ENCODE results near the gene MED15. TPM values are rescaled to one million over a fixed set of nuclear protein-coding genes. Genes with fewer than 3 reads are reported as not detected.

The MED15 gene
- total and polyA plus RNA-seq, 2 of the 8 experiments (the other 6 are each of a cell fraction or from before 2014, with no cell fraction given): 28.3 to 57.1 TPM

DNA sequence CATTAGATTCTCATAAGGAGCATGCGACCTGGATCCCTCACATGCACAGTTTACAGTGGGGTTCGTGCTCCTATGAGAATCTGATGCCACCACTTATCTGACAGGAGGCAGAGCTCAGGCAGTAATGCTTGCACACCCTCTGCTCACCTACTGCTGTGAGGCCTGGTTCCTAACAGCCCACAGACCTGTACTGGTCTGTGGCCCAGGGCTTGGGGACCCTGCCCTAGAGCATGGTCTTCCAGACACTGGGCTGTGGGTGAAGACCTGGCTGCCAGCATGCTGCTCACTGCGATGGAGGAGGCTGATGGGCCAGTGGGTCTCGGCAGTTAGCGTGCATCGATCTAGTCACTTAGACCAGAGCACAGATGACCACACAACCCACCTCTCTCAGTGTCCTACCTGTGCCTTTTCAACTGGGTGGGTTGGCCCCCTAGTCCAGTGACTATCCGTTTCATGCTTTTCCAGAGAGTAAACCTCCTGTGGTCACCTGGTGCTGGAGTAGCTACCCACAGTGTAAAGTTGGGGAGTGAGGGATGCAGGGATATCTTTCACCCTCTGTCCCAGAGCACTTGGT, 21.1 kb downstream of the MED15 start (continued):
- no peak for TF ChIP-seq JUN (IDR thresholded peaks at IDR 0.05; ENCODE audit: low read depth, low read length)
- TF ChIP-seq RBBP5 (IDR thresholded peaks at IDR 0.05; ENCODE audit: borderline replicate concordance, low read depth, low read length): no peak
- no peak for TF ChIP-seq RNF2 (IDR thresholded peaks at IDR 0.05; ENCODE audit: borderline replicate concordance, low read depth, low read length, missing control alignments, poor library complexity, severe bottlenecking)
- no peak for TF ChIP-seq SAP30 (IDR thresholded peaks at IDR 0.05; ENCODE audit: insufficient read depth, insufficient replicate concordance, low read length)
- TF ChIP-seq SP4 (IDR thresholded peaks at IDR 0.05; ENCODE audit: low read length): no peak
- no peak for TF ChIP-seq CTBP2 (IDR thresholded peaks at IDR 0.05; ENCODE audit: borderline replicate concordance, insufficient read depth, insufficient read length, low read length)
- no peak for TF ChIP-seq HDAC2 (IDR thresholded peaks at IDR 0.05; ENCODE audit: borderline replicate concordance in 1 of 2, low read depth in 2 of 2, low read length in 2 of 2)

All from H1 (cell line).